OCI-M1 (cell line): Measurements from ENCODE around the gene GABRD.

Source experiments
- DNase-seq: peaks from one replicate; lab custom pipeline; 2025; lab: John Stamatoyannopoulos, UW

The GABRD gene

GRCh38 chr1:2053784-2054376, 34.7 kb downstream of the GABRD start:
- no peak for DNase-seq

GRCh38 chr1:2054560-2054959, 35.4 kb downstream of the GABRD start:
- no peak for DNase-seq

- no peak for DNase-seq
Measured at GRCh38 chr1:2055911-2056575, 36.9 kb downstream of the GABRD start.

DNA sequence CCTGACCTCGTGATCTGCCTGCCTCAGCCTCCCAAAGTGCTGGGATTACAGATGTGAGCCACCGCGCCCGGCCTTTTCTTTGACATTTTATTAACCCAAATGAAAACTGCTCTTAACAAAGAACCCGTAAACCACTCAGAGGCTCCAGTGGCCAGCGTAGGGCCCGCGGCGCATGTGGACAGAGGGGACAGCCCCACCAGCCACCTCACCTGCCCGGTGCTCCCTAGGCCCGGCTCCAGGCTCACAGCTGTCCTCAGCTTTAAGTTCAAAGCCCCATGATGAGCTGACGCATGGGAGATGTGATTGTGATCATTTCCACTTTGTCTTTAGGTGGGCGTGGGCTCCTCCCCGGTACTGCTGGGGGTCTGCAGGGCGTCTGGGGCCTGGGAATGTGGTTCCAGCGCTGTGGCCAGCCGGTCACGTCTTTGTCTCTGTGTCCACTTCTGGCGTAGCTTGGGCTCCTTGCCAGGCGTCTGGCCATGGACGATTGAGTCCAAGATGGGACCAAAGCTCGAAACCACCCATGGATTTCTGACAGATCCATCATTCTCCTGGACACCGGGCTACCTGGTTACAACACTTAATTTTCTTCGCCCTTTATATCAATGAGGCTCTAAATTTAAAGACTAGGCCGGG, 37.9 kb downstream of the GABRD start:
- no peak for DNase-seq

DNA sequence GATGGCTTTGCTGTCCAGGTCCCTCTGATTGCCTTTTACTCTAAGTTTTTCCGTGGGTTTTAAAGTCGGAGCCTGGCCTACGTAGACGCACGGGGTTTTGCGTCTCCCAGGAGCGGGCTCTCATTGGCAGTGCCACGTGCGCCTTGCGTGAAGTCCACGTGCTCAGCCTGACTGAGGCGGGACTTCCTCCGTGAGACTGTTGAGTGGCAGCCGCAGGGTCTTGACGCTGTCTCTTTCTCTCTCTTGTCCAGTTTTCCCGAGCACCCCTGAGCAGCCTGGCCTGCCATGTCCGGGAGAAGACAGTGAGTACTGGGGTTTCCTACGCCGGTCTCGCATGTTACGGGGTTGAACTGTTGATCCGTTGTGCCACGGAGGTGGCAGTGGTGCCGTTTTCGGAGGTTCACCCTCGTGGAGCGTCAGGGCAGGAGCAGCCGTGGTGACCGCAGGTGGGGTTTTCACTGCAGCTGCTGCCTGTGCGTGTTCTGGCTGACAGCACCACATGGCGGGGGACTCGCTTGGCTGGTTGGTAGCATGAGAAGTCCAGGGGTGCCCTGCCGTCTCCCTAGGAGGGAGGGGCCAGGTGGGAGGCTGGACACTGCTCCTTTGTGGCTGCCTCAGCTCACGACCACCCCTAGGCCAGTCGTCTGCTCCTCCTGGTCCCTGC, 40.3 kb downstream of the GABRD start:
- no peak for DNase-seq

DNA sequence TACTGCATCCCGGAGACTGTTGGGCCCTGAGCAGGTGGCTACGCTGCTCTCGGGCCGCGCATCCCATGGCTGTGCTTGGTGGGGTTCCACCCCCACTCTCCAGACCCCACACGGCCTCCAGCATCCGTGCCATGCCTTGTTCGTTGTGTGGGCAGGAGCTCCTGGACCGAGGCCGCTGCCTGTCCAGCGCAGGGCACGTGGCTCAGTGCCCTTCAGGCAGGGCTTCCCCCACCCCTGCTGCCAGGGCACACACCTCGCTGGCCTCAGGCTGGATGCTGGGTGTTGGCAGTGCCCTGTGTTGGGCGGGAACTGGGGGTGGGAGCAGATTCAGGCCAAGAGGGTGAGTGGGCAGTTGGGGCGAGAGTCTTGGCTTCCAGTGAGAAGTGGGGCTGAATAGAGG, 40.9 kb downstream of the GABRD start:
- no peak for DNase-seq

- no peak for DNase-seq
Measured at GRCh38 chr1:2060535-2060934, 41.4 kb downstream of the GABRD start.

- DNase-seq: no peak
Measured at GRCh38 chr1:2061065-2061778, 42.1 kb downstream of the GABRD start.

DNA sequence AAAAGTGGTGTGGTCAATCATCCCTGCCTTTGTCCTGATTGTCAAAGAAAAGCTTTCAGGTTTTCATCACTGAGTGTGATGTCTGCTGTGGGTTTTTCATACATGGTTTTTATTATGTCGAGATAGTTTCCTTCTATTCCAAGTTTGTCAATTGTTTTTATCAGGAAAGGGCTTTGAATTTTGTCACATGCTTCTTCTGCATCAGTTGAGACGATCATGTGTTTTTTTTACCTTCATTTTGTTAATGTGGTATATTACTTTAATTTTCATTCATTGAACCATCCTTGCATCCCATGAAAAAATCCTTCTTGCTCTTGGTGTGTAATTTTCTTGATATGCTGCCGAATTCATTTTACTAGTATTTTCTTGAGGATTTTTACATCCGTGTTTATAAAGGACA, 46.6 kb downstream of the GABRD start:
- no peak for DNase-seq

DNA sequence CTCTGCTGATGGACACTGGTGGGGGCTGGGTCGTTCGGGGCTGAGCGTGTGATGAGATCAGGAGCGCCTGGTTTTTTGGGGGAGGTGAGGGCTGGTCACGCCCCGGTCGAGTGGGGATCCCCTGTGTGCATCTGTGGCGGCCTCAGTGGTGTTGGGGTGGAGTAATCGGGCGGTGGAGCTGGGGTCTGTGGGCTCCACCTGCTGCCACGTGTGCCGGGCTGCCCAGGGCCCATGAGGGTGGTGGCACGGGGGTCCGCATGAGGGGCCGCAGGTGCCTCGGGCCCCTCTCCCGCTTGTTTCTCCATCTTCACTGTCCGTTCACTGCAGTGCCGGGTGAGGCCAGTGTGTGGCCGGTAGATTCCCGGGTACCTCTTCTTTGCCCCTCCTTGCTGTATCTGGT, 48.2 kb downstream of the GABRD start:
- DNase-seq: no peak

DNA sequence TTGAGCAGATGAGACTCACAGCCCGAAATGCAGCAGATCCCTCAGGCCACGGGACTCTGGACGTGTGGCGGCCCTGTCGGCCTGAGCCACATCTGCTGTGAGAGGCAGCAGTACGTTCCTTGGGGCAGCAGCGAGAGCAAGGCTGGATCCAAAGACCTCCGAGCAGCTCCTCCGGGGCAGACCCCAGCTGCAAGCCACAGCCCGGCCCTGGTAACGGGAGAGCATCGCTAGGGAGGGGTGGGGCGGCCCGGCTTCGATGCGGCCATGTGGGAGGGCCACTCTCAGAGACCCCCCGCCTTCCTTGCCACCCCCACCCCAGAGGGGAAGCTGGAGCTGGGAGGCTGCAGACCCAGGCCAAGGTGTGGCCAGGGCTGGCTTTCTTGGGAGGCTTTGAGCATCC, 48.8 kb downstream of the GABRD start:
- DNase-seq: no peak

- no peak for DNase-seq
Measured at GRCh38 chr1:2068951-2069350, 49.8 kb downstream of the GABRD start.

DNA sequence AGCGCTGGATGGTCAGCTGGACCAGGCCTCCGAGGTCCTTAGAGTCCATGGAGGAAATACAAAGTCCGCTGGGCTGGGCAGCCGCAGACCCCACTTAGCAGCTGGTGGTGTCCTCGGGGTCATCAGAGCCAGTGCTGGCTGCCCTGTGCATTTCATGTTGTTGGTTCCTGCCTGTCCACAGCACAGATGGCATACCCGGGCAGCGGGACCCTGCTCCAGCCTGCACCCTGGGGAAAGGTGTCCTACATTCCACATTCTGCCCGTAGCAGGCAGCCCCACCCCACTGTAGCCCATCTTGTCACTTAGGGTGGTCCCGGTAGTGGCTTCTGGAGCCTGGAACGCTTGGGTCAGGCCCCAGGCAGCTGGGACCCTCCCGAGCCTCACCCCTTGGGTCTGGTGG, 50.9 kb downstream of the GABRD start:
- no peak for DNase-seq

- DNase-seq: no peak
Measured at GRCh38 chr1:2070800-2071530, 51.8 kb downstream of the GABRD start.

- DNase-seq: no peak
Measured at GRCh38 chr1:2072109-2072806, 53.1 kb downstream of the GABRD start.

- DNase-seq: no peak
Measured at GRCh38 chr1:2072891-2073290, 53.7 kb downstream of the GABRD start.

DNA sequence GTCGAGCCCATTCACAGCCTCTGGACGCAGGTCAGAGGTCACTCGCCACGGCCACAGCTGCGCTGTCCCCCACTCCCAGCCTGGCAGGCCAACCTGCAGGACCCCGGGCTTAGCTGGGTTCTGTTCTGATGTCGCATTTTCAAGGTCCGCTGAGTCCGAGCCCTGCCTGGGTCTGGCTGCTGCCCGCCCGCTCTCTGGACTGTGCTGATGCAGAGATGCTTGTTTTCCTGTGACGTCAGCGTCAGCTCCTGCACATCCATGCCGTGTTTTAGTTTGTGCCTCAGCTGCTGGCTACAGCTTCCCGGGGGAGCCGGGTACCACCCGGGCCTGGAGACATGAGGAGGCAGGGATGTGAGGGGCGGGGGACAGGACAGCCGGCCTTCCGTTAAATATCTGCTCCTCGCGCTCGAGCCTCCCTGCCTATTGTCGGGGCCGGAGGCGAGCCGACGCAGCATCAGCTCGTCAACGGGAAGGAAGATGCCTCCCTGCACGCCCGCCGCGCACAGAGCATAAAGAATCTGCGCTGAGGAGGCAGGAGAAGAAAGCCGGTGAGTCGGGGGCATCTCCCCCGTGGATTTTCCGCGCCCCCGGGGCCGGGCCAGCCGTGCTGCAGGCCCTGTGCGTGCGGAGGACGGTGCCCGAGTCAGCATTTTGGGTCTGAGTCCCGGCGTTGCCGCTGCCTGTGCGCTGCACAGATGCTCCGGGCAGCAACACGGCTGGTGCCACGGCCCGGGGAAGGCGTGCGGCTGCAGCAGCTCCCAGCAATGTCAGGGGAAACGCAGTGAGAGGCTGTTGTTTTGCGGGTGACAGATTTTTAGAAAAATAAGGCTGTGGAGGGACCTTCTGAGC, 54.5 kb downstream of the GABRD start:
- DNase-seq: no peak

DNA sequence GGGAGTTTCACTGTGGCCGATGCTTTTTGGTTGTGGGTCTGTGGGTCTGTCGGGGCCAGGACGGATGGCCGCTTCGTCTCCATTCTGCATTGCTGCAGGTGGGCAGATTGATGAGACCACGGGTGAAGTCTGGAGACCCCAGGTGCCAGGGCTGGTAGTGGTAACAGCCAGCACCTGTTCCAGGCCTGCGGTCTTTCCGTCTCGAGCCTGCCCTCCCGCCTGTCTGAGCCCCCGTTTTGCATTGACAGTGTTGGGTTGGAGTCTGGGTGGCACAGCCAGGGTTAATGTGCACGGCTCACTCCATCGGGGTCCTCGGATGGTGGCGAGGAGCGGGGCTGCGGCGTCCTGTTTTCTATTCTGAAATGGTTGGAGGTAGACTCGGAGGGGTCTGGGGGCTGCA, 55.3 kb downstream of the GABRD start:
- DNase-seq: no peak

GRCh38 chr1:2074944-2075740, 56.0 kb downstream of the GABRD start:
- DNase-seq: no peak
